ENCODE results near the gene FRS3. TPM values are rescaled to one million over a fixed set of nuclear protein-coding genes. Genes with fewer than 3 reads are reported as not detected.

FRS3 gene
- total and polyA plus RNA-seq, 2 of the 13 experiments (the other 11 are each of a cell fraction or from before 2014, with no cell fraction given): 3.0 to 7.4 TPM

- WGBS (ENCODE audit: low lambda C conversion rate): 95% methylated on average over 2 of the region's 2 CpGs
- H2AFZ ChIP-seq (ENCODE audit: low read length): no peak overlapping the region
- no peak for DNase-seq (ENCODE audit: low spot score)
- no peak overlapping the region for H3K27ac ChIP-seq (ENCODE audit: extremely low read length, insufficient read depth, low read length)
- no peaks in the 10 kb centered on the region for H3K9me3 ChIP-seq (ENCODE audit: low read length)
- no peaks in the 10 kb centered on the region for H3K36me3 ChIP-seq (replicated peaks in 1 of 2; ENCODE audit: control insufficient read depth in 1 of 2, insufficient read depth in 2 of 2, low read length in 2 of 2)
- BruUV-seq (replicated peaks): no TSS peak
- ChIA-PET POLR2A (no interaction called here), CTCF (ENCODE audit: low intra/inter-chr PET ratio, low total read pairs) (no interaction called here)
- no peak for ATAC-seq
- H3K79me2 ChIP-seq (ENCODE audit: insufficient read depth, low read length): no peaks in the 10 kb centered on the region
- H3K4me2 ChIP-seq (ENCODE audit: low read depth, low read length): no peak overlapping the region
- H4K20me1 ChIP-seq (ENCODE audit: insufficient read depth, low read length): no peaks in the 10 kb centered on the region
- FAIRE-seq: no peak
- H3K9ac ChIP-seq (ENCODE audit: insufficient read depth, low read depth, low read length): no peak overlapping the region
- intact Hi-C loops (cut with micrococcal nuclease; ENCODE audit: unreplicated experiment): no loop called here
- in situ Hi-C loops (cut with HindIII; ENCODE audit: extremely low pct_ligation_motif_present, low pct_unique_long_range_greater_than_20kb): no loop called here
- H3K4me3 ChIP-seq (replicated peaks in 1 of 3; ENCODE audit: insufficient read depth in 1 of 3, low read depth in 2 of 3, low read length in 3 of 3): no peak overlapping the region
- H3K4me1 ChIP-seq (ENCODE audit: insufficient read depth, low read length): no peaks in the 10 kb centered on the region
- no peak for TF ChIP-seq PHF8 (CRISPR knock-in tag; IDR thresholded peaks at IDR 0.05)
- no peak for TF ChIP-seq ZNF256 (CRISPR knock-in tag; conservative IDR thresholded peaks at IDR 0.05)
- TF ChIP-seq ZNF580 (CRISPR knock-in tag; IDR thresholded peaks at IDR 0.05; ENCODE audit: borderline replicate concordance, low read depth): no peak
- no peak for TF ChIP-seq LRRFIP1 (CRISPR knock-in tag; conservative IDR thresholded peaks at IDR 0.05)
- no peak for TF ChIP-seq KDM5B (CRISPR knock-in tag; IDR thresholded peaks at IDR 0.05; ENCODE audit: borderline replicate concordance)
- TF ChIP-seq ZNF83 (CRISPR knock-in tag; IDR thresholded peaks at IDR 0.05; ENCODE audit: borderline replicate concordance): no peak
- no peak for TF ChIP-seq AKNA (CRISPR knock-in tag; IDR thresholded peaks at IDR 0.05; ENCODE audit: borderline replicate concordance)
- TF ChIP-seq ZFP1 (CRISPR knock-in tag; IDR thresholded peaks at IDR 0.05): no peak
- TF ChIP-seq ATF7 (IDR thresholded peaks at IDR 0.05): no peak
- no peak for TF ChIP-seq ATF7 (CRISPR knock-in tag; IDR thresholded peaks at IDR 0.05)
- TF ChIP-seq TCF7 (IDR thresholded peaks at IDR 0.05; ENCODE audit: low read depth): no peak
- TF ChIP-seq ZNF292 (CRISPR knock-in tag; IDR thresholded peaks at IDR 0.05; ENCODE audit: borderline replicate concordance, low read depth): no peak
- no peak for TF ChIP-seq ZNF367 (CRISPR knock-in tag; IDR thresholded peaks at IDR 0.05; ENCODE audit: borderline replicate concordance)
- no peak for TF ChIP-seq FOXP1 (IDR thresholded peaks at IDR 0.05)
- TF ChIP-seq FOXP1 (CRISPR knock-in tag; IDR thresholded peaks at IDR 0.05): no peak
- TF ChIP-seq ZNF619 (CRISPR knock-in tag; IDR thresholded peaks at IDR 0.05): no peak
- TF ChIP-seq SRSF9 (IDR thresholded peaks at IDR 0.05; ENCODE audit: borderline replicate concordance, insufficient read depth, low read depth, low read length, poor library complexity, severe bottlenecking): no peak
- no peak for TF ChIP-seq AGO2 (optimal IDR thresholded peaks at IDR 0.05; ENCODE audit: low read depth, low read length)
- no peak for TF ChIP-seq EEA1 (CRISPR knock-in tag; IDR thresholded peaks at IDR 0.05; ENCODE audit: borderline replicate concordance)
- TF ChIP-seq JUNB (CRISPR knock-in tag; IDR thresholded peaks at IDR 0.05; ENCODE audit: borderline replicate concordance): no peak
- TF ChIP-seq ZNF136 (CRISPR knock-in tag; IDR thresholded peaks at IDR 0.05; ENCODE audit: low read depth): no peak
- no peaks in the 10 kb centered on the region for H3K27me3 ChIP-seq (ENCODE audit: control insufficient read depth in 1 of 2, insufficient read depth in 2 of 2, low read length in 2 of 2)
These were observed 33.8 kb upstream of the FRS3 start for GRCh38 chr6:41813469-41813868.
